GM19455 (cell line): ENCODE measurements around the gene VEPH1.

Source experiments
- ATAC-seq: cut with Tn5 transposase; IDR thresholded peaks from one replicate; pipeline ENCODE4 v1.9.1; 2021; ENCODE audit not compliant: unreplicated experiment

Gene VEPH1

DNA sequence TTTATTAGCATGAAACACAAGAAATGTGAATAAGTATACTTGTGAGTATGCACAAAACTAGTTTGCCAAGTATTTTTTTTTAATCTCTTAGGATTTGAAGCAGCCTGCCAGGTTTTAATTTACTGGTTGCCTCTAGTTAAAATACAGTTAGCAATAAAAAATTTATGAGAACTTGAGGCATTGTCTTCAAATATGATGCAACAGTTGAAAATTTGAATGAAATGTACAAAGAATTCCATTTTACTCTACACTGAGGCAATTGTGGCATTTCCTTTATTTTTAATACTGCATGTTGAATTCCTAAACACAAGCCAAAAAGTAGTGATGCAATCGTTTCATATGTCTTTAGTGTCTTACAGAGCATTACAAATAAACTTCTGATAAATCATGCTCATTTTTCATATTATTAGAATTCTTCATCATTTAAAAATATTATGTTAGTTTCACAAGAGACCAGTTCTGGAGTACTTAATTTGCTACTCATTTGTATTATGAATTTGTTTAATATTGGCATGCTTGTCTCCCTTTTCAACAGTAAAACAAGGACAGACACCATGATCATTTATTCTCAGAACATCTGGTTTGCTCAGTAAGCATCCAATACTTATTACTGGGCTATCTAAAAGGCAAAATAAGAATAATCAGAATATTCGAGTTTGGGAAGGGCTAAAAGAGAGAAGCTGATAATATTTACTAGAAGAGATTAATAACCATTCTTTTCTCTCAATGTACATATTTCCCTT, 191.4 kb downstream of the VEPH1 start:
- ATAC-seq = no peak

DNA sequence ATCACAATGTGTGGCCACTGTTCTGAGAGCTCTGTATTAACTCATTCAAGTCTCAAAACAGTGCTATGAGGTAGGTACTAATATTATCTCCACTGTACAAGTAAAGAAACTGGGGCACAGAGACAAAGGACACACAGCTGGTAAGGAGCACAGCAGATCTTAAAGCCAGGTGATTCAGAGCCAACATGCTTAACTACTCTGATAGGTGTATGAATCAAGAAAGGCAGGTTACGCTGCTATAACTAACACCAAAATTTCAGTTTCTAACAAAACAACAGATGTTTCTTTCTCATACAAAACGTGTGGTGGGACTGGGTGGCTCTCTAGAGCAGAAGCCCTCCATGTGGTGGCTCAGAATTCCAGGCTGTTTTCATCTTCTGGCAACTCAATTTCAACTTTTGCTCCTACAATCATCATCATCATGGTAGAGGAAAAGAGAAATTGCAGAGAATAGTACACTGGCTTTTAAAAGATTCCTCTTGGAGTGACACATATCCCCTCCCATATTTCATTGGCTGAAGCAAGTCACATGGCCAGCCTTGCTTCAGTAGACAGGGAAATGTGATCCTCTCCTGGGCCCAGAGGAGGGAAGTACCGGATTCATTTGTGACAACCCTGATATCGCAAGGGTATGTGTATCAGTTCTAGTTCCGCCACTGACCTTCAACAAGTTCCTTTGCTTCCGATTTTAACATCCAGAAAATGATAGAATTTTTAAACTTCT, 192.7 kb downstream of the VEPH1 start:
- ATAC-seq = peak; percentile 78

DNA sequence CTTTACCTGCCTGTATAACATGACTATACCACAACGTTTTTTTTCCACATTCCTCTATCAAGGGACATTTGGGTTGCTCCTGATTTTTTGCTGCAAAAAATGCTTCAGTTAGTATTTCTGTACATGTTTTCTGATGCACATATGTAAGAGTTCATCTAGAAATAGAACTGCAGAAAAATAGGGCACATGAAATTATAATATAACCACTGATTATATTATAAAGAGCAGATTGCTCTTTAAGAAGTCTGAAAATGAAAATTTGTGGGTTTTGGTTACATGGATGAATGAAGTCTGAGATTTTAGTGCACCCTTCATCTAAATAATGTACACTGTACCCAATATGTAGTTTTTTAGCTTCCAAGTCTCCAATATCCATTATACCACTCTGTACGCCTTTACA, 196.7 kb downstream of the VEPH1 start:
- no peak for ATAC-seq

DNA sequence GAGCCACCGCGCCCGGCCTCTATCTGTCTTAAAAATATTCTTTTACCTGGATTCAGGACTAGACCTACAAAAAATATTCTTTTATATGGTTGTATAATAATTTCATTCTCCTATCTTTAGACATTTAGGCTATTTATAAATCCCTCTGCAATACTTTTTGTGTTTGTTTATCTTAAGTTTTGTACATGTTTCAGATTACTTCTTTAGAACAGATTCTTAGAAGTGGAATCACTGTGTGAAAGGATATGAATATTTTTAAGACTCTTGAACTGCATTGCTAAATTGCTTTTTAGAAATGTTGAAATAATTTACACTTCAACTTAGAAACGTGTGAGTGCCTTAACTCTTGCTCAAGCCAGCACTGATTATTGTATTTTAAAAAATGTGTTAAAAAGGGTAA, 197.8 kb downstream of the VEPH1 start:
- ATAC-seq = no peak

DNA sequence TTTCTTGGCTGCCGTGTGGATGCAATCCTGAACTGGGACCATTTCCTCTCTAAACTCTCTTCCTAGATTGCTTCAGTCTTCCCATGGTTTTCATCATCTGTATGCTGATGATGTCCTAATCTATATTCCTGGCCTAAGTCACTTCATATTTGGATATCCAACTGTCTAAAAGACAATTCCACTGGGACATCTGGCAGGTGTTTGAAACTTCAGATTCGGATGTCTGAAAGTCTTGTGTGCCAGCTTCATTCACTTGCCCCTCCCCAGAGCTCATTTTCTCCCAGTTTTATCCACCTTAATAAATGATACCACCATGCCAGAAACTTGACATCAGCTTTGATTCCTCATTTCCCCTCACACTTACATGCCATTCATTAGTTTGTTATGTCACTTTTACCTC, 201.5 kb downstream of the VEPH1 start:
- no peak for ATAC-seq

DNA sequence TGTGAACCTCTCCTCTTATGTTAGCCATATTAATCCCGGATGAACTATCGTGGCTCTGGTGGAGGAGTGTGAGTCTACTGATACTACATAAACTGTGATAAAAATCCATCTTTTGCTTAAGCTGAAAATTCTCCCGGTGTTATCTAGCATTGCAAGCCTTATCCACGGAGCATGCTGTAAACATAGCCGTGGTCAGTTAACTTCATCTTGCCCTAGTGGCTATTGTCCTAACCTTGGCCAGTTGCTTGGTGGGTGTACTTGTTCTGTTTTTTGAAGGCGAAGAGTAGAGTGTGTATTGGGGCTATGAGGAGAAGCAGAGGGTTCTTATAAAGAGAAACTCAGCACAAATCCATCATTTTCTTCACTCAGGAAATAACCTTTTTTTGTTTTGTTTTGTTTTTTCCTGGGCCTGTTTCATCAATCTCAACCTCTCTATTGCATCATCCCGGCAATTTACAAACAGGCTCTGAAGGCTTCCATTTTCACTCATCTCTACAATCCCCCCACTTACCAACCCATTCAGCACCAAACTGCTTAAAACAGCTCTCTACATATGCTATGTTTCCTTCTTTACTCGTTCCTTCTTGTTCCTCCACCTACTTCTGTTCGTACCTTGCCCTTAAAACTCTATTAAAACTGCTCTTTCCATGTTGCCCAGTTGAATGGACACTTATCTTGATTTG, 202.1 kb downstream of the VEPH1 start:
- ATAC-seq = no peak

DNA sequence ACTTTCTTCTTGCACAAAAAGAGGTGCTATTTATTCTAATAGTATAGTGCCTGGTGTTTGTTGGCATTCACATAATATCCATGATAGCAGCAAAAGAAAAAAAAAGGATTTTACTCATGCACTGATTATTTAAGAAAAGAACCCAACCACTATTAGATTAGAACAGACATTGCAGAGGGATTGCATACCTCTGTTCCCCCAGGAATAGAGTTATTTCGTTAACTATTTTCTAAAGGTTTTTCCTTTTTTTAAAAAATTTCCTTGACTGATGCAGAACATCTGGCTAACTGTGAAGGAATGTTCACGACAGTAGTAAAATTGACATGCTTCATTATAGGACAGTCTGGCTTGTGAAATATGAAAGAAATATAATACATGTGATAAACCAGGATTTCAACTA, 203.1 kb downstream of the VEPH1 start:
- ATAC-seq = no peak

DNA sequence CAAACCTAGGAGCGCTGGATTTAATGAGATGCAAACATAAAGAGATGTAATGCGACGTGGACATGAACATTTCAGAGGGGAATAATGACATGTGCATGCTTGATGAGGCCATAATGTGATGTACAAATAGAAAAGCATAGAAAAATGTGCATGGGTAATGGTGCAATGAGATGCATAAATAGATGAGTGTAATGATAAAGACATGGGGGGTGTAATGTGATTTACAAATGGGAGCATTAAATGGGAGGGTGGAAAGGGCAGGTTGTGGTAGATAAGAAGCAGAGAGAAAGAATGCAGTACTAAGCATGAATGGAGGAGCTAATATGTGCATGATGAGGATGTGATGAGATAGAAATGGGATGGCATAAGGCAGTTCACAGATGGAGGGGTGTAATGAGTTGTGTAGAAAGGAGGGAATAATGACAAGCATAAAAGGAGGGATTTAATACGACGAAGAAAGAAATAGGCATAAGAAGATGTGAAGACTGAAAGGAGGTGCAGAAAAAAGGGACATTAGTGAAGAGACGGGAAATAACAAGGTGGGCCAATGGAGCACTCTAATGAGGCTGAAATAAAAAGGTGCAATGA, 205.8 kb downstream of the VEPH1 start:
- no peak for ATAC-seq

DNA sequence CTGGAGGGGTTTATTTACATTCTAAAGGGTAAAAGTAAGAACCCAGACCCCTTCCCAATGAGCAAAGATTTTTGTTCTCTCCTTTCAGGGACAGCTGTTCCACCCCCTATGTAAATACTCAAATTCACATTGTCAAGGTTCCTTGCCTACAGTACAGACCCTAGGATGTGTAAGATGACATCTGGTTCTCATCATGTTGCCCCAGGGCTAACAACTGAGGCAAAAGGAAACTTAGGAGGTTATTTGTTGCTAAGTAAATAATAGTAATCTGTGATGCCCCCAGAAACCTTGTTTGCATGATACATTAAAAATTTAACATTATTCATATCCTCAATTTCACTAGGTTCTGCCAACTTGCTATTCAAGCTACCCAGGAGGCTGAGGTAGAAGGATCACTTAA, 208.3 kb downstream of the VEPH1 start:
- ATAC-seq = no peak

DNA sequence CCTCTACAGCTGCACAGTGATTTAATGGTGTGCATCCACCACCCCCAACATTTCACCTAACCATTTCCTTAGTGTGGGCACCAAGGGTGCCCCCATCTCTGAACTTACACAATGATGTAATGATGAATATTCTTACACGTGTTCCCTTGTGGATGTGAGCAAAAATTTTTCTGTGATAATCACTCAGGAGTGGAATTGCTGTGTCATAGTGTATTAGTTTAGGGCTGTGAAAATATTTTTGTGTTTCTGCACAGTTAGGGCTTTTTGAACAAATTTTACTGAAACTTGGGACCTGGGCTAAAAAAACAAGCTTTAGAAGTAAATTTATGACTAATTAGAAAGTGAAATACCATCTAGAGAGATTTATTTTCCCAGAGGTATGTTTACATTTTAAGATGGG, 208.7 kb downstream of the VEPH1 start:
- no peak for ATAC-seq

DNA sequence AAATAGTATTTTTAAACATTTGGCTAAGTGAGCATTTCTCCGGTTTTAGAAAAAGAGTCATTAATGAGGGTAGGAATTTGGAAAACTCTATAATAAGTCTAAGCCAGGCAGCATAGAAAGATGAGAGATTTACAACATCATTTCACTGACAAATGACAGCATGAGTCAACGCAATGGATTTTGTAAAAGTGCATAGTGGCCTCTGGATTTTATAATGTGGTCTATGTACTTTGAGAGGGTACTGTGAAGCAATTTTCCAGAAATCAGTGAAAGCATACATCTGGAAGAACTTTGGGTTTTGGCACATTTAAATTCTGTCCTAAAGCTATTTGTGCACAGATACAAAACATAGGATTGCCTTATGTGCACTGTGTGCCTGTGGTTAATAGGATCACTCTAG, 212.4 kb downstream of the VEPH1 start:
- no peak for ATAC-seq

DNA sequence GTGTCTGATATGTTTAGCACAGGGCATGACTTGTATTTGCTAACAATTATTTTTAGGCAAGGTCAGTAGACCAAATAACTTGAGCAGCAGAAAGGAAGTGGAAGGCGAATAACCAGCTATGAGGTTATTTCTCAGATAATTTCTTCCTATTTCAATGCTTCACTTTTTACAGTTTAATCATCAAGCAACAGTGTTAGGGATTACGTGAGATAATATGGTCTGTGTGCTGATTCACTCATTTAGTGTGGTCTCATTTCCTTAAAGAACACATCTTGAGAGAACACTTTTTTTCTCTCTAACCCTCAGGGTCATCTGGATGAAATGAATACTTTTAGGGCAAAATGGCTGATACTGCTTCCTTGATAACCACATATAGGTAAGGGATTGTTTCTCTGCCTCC, 217.2 kb downstream of the VEPH1 start:
- no peak for ATAC-seq

DNA sequence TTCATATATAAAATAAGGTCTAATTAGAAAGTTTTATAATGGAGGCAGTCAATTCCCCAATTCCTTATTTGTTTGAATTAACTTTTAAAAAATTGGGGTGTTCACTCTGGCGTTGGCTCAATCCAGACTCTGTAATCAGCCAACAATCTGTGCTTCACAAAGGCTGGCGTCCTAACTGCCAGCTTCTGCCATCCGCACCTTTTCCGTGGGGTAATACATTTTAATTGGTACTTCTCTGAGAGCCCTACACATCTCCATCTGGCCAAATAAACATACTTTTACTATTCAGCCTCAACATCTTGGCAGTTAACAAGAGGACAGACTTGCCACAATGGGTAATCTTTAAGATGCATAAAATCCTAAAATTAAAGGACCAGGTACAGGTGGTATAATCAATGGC, 218.1 kb downstream of the VEPH1 start:
- no peak for ATAC-seq

DNA sequence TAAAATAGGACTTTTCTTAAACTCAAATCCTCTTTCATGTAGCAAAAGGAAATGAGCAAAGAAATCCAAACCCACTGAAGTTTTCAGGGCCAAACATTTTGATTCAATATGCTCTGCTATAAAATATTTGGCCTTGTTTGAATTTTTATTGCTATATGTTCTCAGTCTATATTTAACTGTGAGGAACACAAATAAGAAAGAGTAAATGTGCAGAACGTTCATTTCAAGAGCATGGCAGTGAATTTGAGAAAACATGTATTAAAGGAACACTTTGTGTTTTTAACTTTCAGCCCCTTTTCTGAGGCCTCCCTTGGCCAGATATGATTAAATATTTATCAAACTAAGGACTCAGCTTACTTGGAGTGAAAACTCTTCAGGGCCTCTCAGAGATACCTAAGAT, 218.5 kb downstream of the VEPH1 start:
- no peak for ATAC-seq

DNA sequence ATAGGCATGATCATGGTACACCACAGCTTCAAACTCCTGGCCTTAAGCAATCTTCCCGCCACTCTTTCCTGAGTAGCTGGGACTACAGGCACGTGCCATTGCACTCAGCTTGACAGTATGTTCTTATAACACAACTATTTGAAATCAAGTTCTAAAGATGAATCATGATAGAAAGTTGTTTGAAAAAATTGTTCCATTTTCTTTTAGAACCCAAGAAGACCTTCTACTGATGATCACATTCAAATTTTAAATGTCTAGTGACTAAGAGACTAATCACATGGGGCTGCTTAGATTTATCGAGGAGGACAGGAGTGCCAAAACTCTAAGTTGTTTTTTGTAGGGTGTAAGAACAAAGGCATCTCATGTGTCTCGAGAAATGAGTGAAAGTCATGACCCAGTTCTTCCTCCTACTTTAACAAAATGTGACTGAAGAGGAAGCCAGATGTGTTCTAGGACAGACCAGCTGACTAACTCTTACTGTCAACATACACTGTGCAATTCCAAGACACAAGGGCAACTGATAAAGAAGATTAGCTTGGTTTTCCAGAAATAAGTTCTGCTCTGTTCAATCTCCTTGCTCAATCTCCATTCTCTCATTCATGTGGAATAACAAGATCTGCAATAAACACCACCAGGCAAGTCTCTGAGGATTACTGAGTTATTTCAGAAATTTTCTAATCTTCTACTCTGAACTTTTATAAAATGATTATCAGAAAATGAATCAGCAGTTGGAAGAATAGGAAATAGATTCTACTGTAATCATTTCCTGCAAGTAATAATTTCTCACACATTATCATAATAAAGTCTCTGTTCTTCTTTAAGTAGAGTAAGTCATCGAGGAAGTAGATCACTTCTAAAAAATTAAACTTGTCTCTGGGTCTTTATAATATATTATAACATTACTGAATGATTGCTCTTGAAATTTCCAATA, 220.7 kb downstream of the VEPH1 start:
- ATAC-seq = no peak

DNA sequence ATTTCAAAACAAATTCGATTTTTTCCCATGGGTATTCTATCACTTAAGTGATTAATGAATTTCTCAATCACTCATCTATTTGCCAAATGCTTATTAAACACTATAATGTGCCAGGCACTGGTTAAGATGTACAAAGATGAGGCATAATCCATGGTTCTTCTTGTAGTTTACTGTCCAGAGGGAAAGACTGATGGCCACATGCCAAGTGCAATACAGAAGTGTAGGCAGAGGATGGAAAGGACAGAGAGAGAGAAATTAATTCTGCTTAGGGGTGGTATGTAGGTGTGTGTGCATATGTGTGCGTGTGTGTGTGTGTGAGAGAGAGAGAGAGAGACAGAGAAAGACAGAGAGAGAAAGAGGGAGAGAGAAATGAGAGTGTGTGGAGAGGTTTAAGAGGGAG, 222.4 kb downstream of the VEPH1 start:
- no peak for ATAC-seq

DNA sequence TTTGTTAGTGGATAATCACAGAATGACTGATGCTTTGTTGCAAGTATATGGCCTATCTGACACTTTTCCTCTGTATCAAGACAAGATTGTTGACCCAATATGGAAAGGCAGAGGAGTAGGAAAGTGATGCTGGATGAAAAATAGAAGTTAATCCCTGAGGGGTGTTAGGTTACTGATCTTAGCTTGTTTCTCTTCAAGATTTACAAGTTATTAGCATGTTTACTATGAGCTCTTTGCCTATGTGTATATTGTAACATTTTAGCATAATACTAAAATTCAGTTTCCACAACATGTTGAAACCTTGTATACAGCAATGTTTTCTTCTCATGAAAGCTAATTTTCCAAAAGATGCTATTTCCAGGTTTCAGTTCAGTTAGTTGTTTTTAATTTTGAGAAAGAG, 222.9 kb downstream of the VEPH1 start:
- ATAC-seq = no peak

DNA sequence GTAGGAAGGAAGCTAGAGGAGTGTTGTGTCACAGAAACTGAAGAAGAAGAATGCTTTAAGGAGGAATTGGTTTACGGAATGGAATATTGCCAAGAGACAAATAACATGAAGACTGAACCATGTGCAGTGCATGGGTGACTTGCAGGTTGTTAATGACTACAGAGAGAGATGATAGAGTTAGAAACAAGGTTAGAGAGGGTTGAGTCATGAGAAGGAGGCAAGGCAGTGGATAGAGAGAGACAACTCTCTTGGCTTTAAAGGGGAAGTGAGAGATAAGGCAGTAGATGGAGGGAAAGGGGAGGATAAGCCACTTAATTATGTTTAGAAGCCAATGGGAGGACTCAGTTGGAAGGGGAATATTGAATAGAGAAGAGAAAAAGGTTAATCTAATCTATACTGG, 224.0 kb downstream of the VEPH1 start:
- ATAC-seq = no peak

DNA sequence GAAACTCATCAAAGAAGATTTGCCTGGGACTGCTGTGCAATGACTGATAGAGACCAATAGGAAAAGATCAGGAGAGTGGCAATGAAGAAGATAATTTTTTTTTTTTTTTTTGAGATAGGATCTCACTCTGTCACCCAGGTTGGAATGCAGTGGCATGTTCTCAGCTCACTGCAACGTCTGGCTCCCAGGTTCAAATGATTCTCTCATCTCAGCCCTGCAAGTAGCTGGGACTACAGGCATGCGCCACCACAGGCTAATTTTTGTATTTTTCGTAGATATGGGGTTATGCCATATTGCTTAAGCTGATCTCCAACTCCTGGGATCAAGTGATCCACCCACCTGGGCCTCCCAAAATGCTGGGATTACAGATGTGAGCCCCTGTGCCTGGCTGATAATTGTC, 226.4 kb downstream of the VEPH1 start:
- ATAC-seq = no peak

DNA sequence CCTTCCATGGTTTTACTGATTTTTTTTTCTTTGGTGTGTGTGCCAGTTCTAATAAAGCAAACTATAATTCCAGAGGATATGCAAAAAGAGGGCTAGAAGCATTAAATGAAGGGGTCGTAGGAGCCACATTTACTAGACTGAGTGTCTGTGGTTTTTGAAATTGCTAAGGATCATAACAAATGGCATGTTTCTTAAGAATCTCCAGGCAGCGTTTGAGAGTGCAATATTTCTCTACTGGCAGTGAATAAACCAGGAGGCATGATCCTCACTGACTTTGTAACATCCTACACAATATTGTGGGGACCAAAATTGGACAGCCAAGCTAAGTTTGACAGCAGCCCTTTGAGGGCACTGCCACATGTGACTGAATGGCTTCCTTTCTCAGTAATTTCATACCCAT, 227.4 kb downstream of the VEPH1 start:
- ATAC-seq = no peak

DNA sequence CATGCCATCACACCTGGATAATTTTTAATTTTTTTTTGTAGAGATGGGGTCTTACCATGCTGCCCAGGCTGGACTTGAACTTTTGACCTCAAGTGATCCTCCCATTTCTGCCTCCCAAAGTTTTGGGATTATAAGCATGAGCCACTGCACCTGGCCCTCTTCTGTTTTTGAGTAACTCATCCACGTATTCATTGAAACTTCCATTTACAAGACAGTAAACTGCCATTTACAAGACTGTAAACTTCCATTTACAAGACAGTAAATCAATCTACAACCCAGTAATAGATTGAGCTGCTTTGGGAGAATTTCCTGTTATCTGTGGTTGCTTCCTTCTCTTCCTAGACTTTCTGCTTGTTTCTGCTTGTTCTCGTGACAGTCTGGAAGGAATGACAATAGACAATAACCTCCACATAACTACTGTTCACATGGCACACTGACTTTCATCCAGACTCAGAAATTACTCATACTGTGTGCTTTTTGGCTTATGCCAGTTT, 228.5 kb downstream of the VEPH1 start:
- no peak for ATAC-seq
